Upper lobe of left lung (tissue), 6 donors: ENCODE results near the gene GDAP1L1. TPM values are rescaled to one million over a fixed set of nuclear protein-coding genes. Genes with fewer than 3 reads are reported as not detected.
"Not testable (repeated sequence)": the region's sequence is repeated elsewhere in the genome, so short reads cannot be mapped to it uniquely, and the experiment has no call there.

ENCODE experiments used
- ATAC-seq, 2 donors: fragments of 200-7000 bp; cut with Tn5 transposase; one replicate each; pipeline ENCODE4 v1.9.1; 2022; ENCODE audit warnings: mild to moderate bottlenecking in 2 of 2, moderate library complexity in 2 of 2; ENCODE audit not compliant: low FRiP score in 2 of 2
- DNase-seq, 2 donors: peaks; one replicate each; pipeline ENCODE4 v3.0.0-alpha.2; 2019 to 2020
- H3K27ac ChIP-seq, 4 donors: fragments of 200-600 bp; sonication (generic); one replicate each; pipeline ENCODE4 v1.5.1; 2016 to 2019
- H3K27me3 ChIP-seq, 4 donors: fragments of 200-600 bp; sonication (generic); one replicate each; pipeline ENCODE4 v1.5.1; 2017 to 2019
- H3K36me3 ChIP-seq, 4 donors: fragments of 200-600 bp; sonication (generic); one replicate each; pipeline ENCODE4 v1.5.1; 2016 to 2019
- H3K4me1 ChIP-seq, 4 donors: fragments of 200-600 bp; sonication (generic); one replicate each; pipeline ENCODE4 v1.5.1; 2018 to 2019
- H3K4me3 ChIP-seq, 4 donors: fragments of 200-600 bp; sonication (generic); one replicate each; pipeline ENCODE4 v1.5.1; 2017 to 2019; ENCODE audit warnings: mild to moderate bottlenecking in 2 of 4, moderate library complexity in 1 of 4
- H3K9me3 ChIP-seq, 4 donors: fragments of 200-600 bp; sonication (generic); one replicate each; pipeline ENCODE4 v1.5.1; 2018 to 2019
- CTCF ChIP-seq, 6 experiments: fragments of 450-650 bp in 4 of 6; fragments of 200-600 bp in 2 of 6; sonication (generic) in 2 of 6; IDR thresholded peaks; one replicate each; pipeline ENCODE4 v1.5.1; 2016 to 2019; ENCODE audit warnings: antibody characterized with exemption in 6 of 6
- EP300 ChIP-seq, 4 donors: sonication (generic); formaldehyde crosslinking; IDR thresholded peaks; one replicate each; pipeline ENCODE4 v1.5.1; 2017; ENCODE audit warnings: antibody characterized with exemption in 4 of 4, control low read depth in 2 of 4
- POLR2A ChIP-seq, 4 donors: fragments of 450-650 bp; IDR thresholded peaks; one replicate each; pipeline ENCODE4 v1.5.1; 2016 to 2017; ENCODE audit warnings: antibody characterized with exemption in 4 of 4, mild to moderate bottlenecking in 2 of 4
- POLR2AphosphoS5 ChIP-seq, 2 donors: sonication (generic); formaldehyde crosslinking; IDR thresholded peaks; one replicate each; pipeline ENCODE4 v1.5.1; 2017; ENCODE audit warnings: antibody characterized with exemption in 2 of 2
- WGBS, 2 donors: methylation state at CpG; one replicate each; pipeline ENCODE4 v1.1.5; 2017 to 2018; 5-methylcytosine and 5-hydroxymethylcytosine counted together
- total RNA-seq, 6 donors: library from RNA; depleted of rRNA in 4 of 6; stranded (reverse); fragments of >200 nt in 4 of 6; gene quantifications; one replicate each; pipeline versions ENCODE4 v1.1.0 to v1.2.1, GENCODE V29; 2016 to 2021
- donor health status: DM: no; HTN: no; CAD: no; lungs with moderate emphysema.
- donor health status: DM: no; HTN: yes; CAD: no; lungs with severe emphysema.

GDAP1L1 gene
- total RNA-seq, 6 donors from 2014 or later, result not detected

- no peak overlapping the region for H3K27ac ChIP-seq
- WGBS, 2 donors, result 89% methylated on average over 6 of the region's 6 CpGs
- H3K27me3 ChIP-seq, result no peaks in the 10 kb centered on the region
- DNase-seq (no peak), ATAC-seq (no peak)
- no peaks in the 10 kb centered on the region for H3K36me3 ChIP-seq
- no peaks in the 10 kb centered on the region for H3K9me3 ChIP-seq
- H3K4me1 ChIP-seq, result no peaks in the 10 kb centered on the region
- H3K4me3 ChIP-seq, result no peak overlapping the region
- TF ChIP-seq POLR2AphosphoS5 (IDR thresholded peaks at IDR 0.05), result no peak
- TF ChIP-seq EP300 (IDR thresholded peaks at IDR 0.05), result no peak
- TF ChIP-seq CTCF (IDR thresholded peaks at IDR 0.05), result no peak
- no peak for TF ChIP-seq POLR2A (IDR thresholded peaks at IDR 0.05)
These were observed 13.6 kb upstream of the GDAP1L1 start for GRCh38 chr20:44233436-44234016.

GRCh38 chr20:44234566-44235317 lies 12.4 kb upstream of the GDAP1L1 start:
- H3K4me1 ChIP-seq, result no peaks in the 10 kb centered on the region
- H3K9me3 ChIP-seq, result no peaks in the 10 kb centered on the region
- H3K27ac ChIP-seq, result no peak overlapping the region
- ATAC-seq (no peak), DNase-seq (no peak)
- TF ChIP-seq POLR2AphosphoS5 (IDR thresholded peaks at IDR 0.05), result no peak
- no peak for TF ChIP-seq POLR2A (IDR thresholded peaks at IDR 0.05)
- no peak for TF ChIP-seq CTCF (IDR thresholded peaks at IDR 0.05)
- no peak for TF ChIP-seq EP300 (IDR thresholded peaks at IDR 0.05)
- H3K27me3 ChIP-seq, result no peaks in the 10 kb centered on the region
- no peak overlapping the region for H3K4me3 ChIP-seq
- 91 to 93% methylated on average over 14 of the region's 14 CpGs for WGBS, 2 donors
- H3K36me3 ChIP-seq, result no peaks in the 10 kb centered on the region

- Histone ChIP-seq H3K27ac (no peak overlapping the region), H3K36me3 (no peaks in the 10 kb centered on the region), H3K4me3 (no peak overlapping the region), H3K4me1 (no peaks in the 10 kb centered on the region), H3K27me3 (no peaks in the 10 kb centered on the region), H3K9me3 (no peaks in the 10 kb centered on the region)
- ATAC-seq (no peak), DNase-seq (no peak)
- TF ChIP-seq POLR2AphosphoS5 (IDR thresholded peaks at IDR 0.05) (no peak), CTCF (IDR thresholded peaks at IDR 0.05) (no peak), EP300 (IDR thresholded peaks at IDR 0.05) (no peak), POLR2A (IDR thresholded peaks at IDR 0.05) (no peak)
- 93 to 94% methylated on average over 2 of the region's 2 CpGs for WGBS, 2 donors
These were observed 11.4 kb upstream of the GDAP1L1 start for GRCh38 chr20:44235702-44236101.

GRCh38 chr20:44236840-44237239 lies 10.3 kb upstream of the GDAP1L1 start:
- not testable (repeated sequence) for ATAC-seq, H3K4me3 ChIP-seq, H3K9me3 ChIP-seq, DNase-seq, H3K36me3 ChIP-seq, H3K27ac ChIP-seq, H3K4me1 ChIP-seq, H3K27me3 ChIP-seq
- whole genome bisulfite sequencing, 2 donors, result 74 to 88% methylated on average over 2 of the region's 2 CpGs

- no peak for TF ChIP-seq POLR2AphosphoS5 (IDR thresholded peaks at IDR 0.05)
- no peak for TF ChIP-seq POLR2A (IDR thresholded peaks at IDR 0.05)
- TF ChIP-seq EP300 (IDR thresholded peaks at IDR 0.05), result no peak
- no peak for TF ChIP-seq CTCF (IDR thresholded peaks at IDR 0.05)
- Histone ChIP-seq H3K4me1 (no peaks in the 10 kb centered on the region), H3K36me3 (no peaks in the 10 kb centered on the region), H3K27me3 (no peaks in the 10 kb centered on the region), H3K9me3 (no peaks in the 10 kb centered on the region), H3K4me3 (no peak overlapping the region), H3K27ac (no peak overlapping the region)
- no peak for DNase-seq
- ATAC-seq, result no peak
- WGBS, 2 donors, result 96% methylated on average over 2 of the region's 2 CpGs
These were observed 5.3 kb upstream of the GDAP1L1 start for GRCh38 chr20:44241796-44242195.
